NCI-H524 treated with DMSO at 0.1 percent for 48 hours (cell line): Measurements from ENCODE around the gene NOSIP.
"Not testable (repeated sequence)": the region's sequence is repeated elsewhere in the genome, so short reads cannot be mapped to it uniquely, and the experiment has no call there.

Experiments used
- DNase-seq: peaks from one replicate; lab custom pipeline; 2025; lab: John Stamatoyannopoulos, UW

The NOSIP gene, protein sequence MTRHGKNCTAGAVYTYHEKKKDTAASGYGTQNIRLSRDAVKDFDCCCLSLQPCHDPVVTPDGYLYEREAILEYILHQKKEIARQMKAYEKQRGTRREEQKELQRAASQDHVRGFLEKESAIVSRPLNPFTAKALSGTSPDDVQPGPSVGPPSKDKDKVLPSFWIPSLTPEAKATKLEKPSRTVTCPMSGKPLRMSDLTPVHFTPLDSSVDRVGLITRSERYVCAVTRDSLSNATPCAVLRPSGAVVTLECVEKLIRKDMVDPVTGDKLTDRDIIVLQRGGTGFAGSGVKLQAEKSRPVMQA

GRCh38 chr19:49580264-49581006 lies at the start of gene NOSIP:
Gene NOSIP, minus strand, starts transcription at chr19:49580556. Its CDS starts 19,865 bp downstream, at chr19:49560691.
- peak; percentile 79 for DNase-seq

- no peak for DNase-seq
Measured at GRCh38 chr19:49629659-49630058, 49.3 kb upstream of the NOSIP start.

- no peak for DNase-seq
Measured at GRCh38 chr19:49626226-49626625, 45.9 kb upstream of the NOSIP start.

DNA sequence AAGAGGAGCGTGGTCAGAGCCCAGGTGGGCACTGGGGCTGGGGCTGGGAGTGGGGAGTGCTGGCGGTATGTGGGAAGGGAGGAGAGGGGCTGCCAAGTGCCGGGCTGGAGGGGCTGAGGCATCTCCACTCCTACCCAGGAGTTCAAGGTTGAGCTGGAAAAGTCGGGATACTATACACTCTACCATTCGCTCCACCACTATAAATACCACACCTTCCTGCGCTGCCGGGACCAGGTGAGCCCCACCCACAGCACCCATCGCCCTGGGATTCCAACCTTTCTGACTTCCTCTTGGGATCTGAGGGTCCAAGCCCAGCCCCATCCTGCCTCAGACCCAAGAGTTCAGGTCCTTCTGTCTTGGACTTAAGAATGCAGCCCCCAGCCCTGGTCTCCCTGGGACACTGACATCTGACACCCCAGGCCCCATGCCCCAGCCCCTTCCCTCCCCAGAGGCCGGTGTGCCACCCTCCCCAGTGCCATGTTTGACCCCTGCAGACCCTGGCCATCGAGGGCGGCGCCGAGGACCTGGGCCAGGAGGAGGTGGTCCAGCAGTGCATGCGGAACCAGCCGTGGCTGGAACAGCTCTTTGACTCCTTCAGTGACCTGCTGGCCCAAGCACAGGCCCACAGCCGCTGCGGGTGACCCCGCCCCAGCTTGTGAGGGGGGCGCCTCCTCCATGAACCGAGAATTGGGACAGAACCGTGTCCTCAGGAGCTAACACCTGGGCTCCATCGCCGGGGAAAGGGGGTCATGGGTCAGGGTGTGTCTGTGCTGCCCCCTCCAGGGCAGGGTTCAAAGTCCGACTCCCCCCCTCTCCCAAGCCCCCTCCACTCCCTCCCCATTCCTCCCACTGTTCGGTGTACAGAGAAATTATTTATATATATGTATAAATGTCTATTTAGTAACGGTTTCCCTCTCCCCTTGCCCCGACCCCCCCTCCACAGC lies 44.9 kb upstream of the NOSIP start:
- no peak for DNase-seq

- not testable (repeated sequence) for DNase-seq
Measured at GRCh38 chr19:49617860-49618259, 37.5 kb upstream of the NOSIP start.

DNA sequence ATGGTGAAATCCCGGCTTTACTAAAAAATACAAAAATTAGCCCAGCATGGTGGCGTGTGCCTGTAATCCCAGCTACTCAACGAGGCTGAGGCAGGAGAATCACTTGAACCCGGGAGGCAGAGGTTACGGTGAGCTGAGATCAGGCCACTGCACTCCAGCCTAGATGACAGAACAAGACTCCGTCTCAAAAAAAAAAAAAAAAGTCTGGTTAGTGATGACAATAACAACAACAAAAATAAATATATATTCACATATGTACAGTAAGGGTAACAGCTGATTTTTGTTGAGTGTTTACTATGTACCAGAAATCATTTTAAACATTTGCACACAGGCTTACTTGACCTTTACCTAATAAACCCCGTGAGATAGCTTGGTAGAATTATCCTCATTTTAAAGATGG lies 36.6 kb upstream of the NOSIP start:
- no peak for DNase-seq

GRCh38 chr19:49616532-49616931 lies 36.2 kb upstream of the NOSIP start:
- DNase-seq, result no peak

- DNase-seq, result no peak
Measured at GRCh38 chr19:49615861-49616260, 35.5 kb upstream of the NOSIP start.

DNA sequence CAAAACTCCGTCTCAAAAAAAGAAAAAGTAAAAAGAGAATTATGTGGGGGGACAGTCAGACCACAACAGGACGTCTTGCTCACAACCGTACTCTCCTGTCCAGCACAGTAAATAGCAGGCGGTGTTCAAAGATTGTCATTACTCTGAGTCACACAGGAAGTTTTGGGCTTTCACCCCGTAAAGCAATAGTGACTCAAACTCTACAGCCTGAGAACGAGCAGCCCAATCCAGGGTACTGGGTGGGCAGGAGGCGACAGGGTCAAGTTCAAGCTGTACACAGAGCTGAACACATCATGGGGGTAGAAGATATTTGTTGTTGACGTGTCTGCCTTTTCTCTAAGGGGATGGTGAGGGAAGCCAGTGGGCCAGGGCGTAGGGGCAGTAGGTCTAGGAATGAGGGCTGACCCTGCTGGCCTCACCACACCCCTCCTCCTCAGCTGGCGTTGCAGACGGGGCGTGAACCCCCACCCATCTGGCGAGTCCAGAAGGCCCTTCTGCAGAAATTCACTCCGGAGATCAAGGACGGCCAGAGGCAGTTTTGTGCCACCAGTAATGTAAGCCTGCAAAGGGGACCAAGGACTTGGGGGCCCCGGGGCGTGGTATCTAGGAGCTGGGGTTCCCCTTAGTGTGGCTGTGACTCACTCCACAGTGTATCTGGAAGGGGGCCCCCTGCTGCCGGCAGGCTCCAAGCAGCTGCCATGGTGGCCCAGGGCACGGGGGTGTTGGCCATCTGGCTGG lies 33.9 kb upstream of the NOSIP start:
- no peak for DNase-seq

GRCh38 chr19:49613374-49613773 lies 33.0 kb upstream of the NOSIP start:
- no peak for DNase-seq

GRCh38 chr19:49609499-49610092 lies 29.2 kb upstream of the NOSIP start:
- DNase-seq, result no peak

GRCh38 chr19:49605605-49606004 lies 25.2 kb upstream of the NOSIP start:
- no peak for DNase-seq

DNA sequence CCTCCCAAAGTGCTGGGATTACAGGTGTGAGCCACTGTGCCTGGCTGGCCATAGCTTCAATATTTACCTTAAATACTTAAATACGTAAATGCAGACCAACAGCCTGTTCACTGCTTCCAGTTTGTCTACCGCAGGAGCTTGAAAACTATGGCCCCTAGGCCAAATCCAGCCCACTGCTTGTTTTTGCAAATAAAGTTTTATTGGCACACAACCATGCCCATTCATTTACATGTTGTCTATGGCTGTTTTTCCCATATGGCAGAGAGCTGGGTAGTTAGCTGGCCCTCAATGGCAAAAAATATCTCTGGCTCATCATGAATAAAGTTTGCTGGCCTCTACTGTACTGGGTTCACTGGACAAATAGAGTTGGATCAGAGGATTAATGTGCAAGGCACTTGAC lies 22.4 kb upstream of the NOSIP start:
- no peak for DNase-seq

GRCh38 chr19:49601482-49602038 lies 21.2 kb upstream of the NOSIP start:
- no peak for DNase-seq

- DNase-seq, result no peak
Measured at GRCh38 chr19:49599378-49600295, 19.3 kb upstream of the NOSIP start.

DNA sequence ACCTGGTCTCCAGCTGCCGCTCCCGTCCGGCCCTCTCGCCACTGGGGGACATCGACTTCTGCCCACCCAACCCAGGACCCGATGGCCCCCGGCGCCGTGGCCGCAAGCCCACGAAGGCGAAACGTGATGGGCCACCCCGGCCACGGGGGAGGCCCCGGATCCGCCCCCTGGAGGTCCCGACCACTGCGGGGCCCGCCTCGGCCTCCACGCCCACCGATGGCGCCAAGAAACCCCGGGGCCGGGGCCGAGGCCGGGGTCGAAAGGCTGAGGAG lies 17.3 kb upstream of the NOSIP start:
- no peak for DNase-seq

DNA sequence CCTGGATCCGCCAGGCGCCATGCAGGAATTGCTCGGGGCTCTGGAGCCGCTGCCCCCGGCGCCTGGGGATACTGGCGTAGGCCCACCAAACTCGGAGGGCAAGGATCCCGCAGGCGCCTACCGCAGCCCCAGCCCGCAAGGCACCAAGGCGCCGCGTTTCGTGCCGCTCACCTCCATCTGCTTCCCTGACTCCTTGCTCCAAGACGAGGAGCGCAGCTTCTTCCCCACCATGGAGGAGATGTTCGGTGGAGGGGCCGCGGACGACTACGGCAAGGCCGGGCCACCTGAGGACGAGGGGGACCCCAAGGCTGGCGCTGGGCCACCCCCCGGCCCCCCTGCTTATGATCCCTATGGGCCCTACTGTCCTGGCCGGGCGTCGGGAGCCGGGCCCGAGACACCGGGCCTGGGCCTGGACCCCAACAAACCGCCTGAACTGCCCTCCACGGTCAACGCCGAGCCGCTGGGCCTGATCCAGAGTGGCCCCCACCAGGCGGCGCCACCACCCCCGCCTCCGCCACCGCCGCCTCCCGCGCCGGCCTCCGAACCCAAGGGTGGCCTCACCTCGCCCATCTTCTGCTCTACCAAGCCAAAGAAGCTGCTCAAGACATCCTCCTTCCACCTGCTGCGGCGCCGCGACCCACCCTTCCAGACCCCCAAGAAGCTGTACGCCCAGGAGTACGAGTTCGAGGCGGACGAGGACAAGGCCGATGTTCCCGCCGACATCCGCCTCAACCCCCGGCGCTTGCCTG lies 16.8 kb upstream of the NOSIP start:
- DNase-seq, result no peak

DNA sequence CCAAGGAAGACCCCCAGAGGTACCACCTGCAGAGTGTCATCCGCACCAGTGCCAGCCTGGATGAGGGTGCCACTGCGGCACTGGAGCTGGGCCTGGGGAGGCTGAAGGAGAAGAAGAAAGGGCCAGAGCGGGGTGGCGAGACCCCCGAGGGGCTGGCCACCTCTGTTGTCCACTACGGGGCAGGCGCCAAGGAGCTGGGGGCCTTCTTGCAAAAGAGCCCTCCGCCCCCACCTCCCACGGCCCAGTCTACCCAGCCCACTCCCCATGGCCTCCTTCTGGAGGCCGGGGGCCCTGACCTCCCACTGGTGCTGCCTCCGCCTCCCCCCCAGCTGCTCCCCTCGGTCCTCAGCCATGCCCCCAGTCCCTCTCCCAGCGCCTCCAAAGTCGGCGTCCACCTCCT lies 16.1 kb upstream of the NOSIP start:
- no peak for DNase-seq

GRCh38 chr19:49595819-49596404 lies 15.6 kb upstream of the NOSIP start:
- no peak for DNase-seq
